Activated naive CD8-positive, alpha-beta T cell treated with anti-CD3 and anti-CD28 coated beads for 36 hours (primary cell): ENCODE data around the gene C2CD4B. TPM values are rescaled to one million over a fixed set of nuclear protein-coding genes. Genes with fewer than 3 reads are reported as not detected.
A peak's percentile ranks its signal among the peaks of the same experiment; 100 is the strongest.

Experiments
- DNase-seq: peaks from one replicate; pipeline ENCODE4 v3.0.0; 2021
- H3K27ac Mint-ChIP-seq: one replicate; pipeline ENCODE4 v1.8.0; 2022; ENCODE audit warnings: mild to moderate bottlenecking, moderate library complexity, mixed read lengths
- H3K27me3 Mint-ChIP-seq: one replicate; pipeline ENCODE4 v1.8.0; 2022; ENCODE audit warnings: mild to moderate bottlenecking, mixed read lengths
- H3K36me3 Mint-ChIP-seq: one replicate; pipeline ENCODE4 v1.8.0; 2021; ENCODE audit warnings: mild to moderate bottlenecking, mixed read lengths
- H3K4me1 Mint-ChIP-seq: one replicate; pipeline ENCODE4 v1.8.0; 2021; ENCODE audit warnings: mixed read lengths
- H3K4me3 Mint-ChIP-seq: one replicate; pipeline ENCODE4 v1.8.0; 2022; ENCODE audit warnings: mild to moderate bottlenecking, moderate library complexity, mixed read lengths
- H3K9me3 Mint-ChIP-seq: one replicate; pipeline ENCODE4 v1.8.0; 2022; ENCODE audit warnings: mixed read lengths
- total RNA-seq, 2 experiments: library from RNA; stranded (reverse); gene quantifications; one replicate each; pipeline ENCODE4 v1.2.3, GENCODE V29; 2021

The C2CD4B gene
- total RNA-seq, 2 experiments from 2014 or later = not detected

- Mint-ChIP-seq H3K9me3 (no peaks in the 10 kb centered on the region), H3K27me3 (peaks cover 24% of the 10 kb centered on the region), H3K36me3 (no peaks in the 10 kb centered on the region)
Observed at GRCh38 chr15:62136911-62137865, 27.9 kb downstream of the C2CD4B start.

GRCh38 chr15:62135532-62136134 lies 29.5 kb downstream of the C2CD4B start:
- no peaks in the 10 kb centered on the region for H3K9me3 Mint-ChIP-seq
- DNase-seq = no peak
- H3K4me1 Mint-ChIP-seq = no peaks in the 10 kb centered on the region
- no peak overlapping the region for H3K27ac Mint-ChIP-seq
- peaks cover 18% of the 10 kb centered on the region for H3K27me3 Mint-ChIP-seq
- no peaks in the 10 kb centered on the region for H3K36me3 Mint-ChIP-seq
- no peak overlapping the region for H3K4me3 Mint-ChIP-seq

More at GRCh38 chr15:62136911-62137865, 27.9 kb downstream of the C2CD4B start:
- no peaks in the 10 kb centered on the region for H3K4me1 Mint-ChIP-seq
- no peak overlapping the region for H3K4me3 Mint-ChIP-seq
- no peak overlapping the region for H3K27ac Mint-ChIP-seq
- DNase-seq = no peak

- Mint-ChIP-seq H3K27me3 (peaks cover 12% of the 10 kb centered on the region), H3K4me3 (no peak overlapping the region), H3K36me3 (no peaks in the 10 kb centered on the region), H3K27ac (no peak overlapping the region), H3K4me1 (peaks cover 10% of the 10 kb centered on the region), H3K9me3 (peaks cover 2% of the 10 kb centered on the region)
- DNase-seq = no peak
Observed at GRCh38 chr15:62133141-62133540, 31.9 kb downstream of the C2CD4B start.

- no peak overlapping the region for H3K27ac Mint-ChIP-seq
- H3K4me1 Mint-ChIP-seq = peaks cover 23% of the 10 kb centered on the region
- no peak for DNase-seq
- H3K27me3 Mint-ChIP-seq = no peaks in the 10 kb centered on the region
- no peak overlapping the region for H3K4me3 Mint-ChIP-seq
- H3K9me3 Mint-ChIP-seq = peaks cover 7% of the 10 kb centered on the region
- no peaks in the 10 kb centered on the region for H3K36me3 Mint-ChIP-seq
Observed at GRCh38 chr15:62128916-62129315, 36.2 kb downstream of the C2CD4B start.

- Mint-ChIP-seq H3K27ac (no peak overlapping the region), H3K4me3 (no peak overlapping the region), H3K36me3 (no peaks in the 10 kb centered on the region), H3K9me3 (peaks cover 10% of the 10 kb centered on the region), H3K4me1 (peaks cover 26% of the 10 kb centered on the region), H3K27me3 (no peaks in the 10 kb centered on the region)
- no peak for DNase-seq
Observed at GRCh38 chr15:62126364-62126763, 38.7 kb downstream of the C2CD4B start.

- DNase-seq = no peak
- peaks cover 10% of the 10 kb centered on the region for H3K9me3 Mint-ChIP-seq
- H3K27me3 Mint-ChIP-seq = no peaks in the 10 kb centered on the region
- H3K36me3 Mint-ChIP-seq = no peaks in the 10 kb centered on the region
- no peak overlapping the region for H3K4me3 Mint-ChIP-seq
- H3K27ac Mint-ChIP-seq = no peak overlapping the region
- H3K4me1 Mint-ChIP-seq = peaks cover 26% of the 10 kb centered on the region
Observed at GRCh38 chr15:62125773-62126172, 39.3 kb downstream of the C2CD4B start.

- H3K9me3 Mint-ChIP-seq = peaks cover 10% of the 10 kb centered on the region
- H3K36me3 Mint-ChIP-seq = peaks cover under 1% of the 10 kb centered on the region
- no peak overlapping the region for H3K27ac Mint-ChIP-seq
- no peaks in the 10 kb centered on the region for H3K27me3 Mint-ChIP-seq
- H3K4me3 Mint-ChIP-seq = no peak overlapping the region
- peaks cover 32% of the 10 kb centered on the region for H3K4me1 Mint-ChIP-seq
- DNase-seq = no peak
Observed at GRCh38 chr15:62124973-62125303, 40.1 kb downstream of the C2CD4B start.

- Mint-ChIP-seq H3K27ac (no peak overlapping the region), H3K4me1 (peaks cover 38% of the 10 kb centered on the region), H3K4me3 (no peak overlapping the region)
Observed at GRCh38 chr15:62124176-62124972, 40.7 kb downstream of the C2CD4B start.

GRCh38 chr15:62122249-62122648 lies 42.8 kb downstream of the C2CD4B start:
- no peak overlapping the region for H3K27ac Mint-ChIP-seq
- peaks cover 2% of the 10 kb centered on the region for H3K36me3 Mint-ChIP-seq
- H3K4me1 Mint-ChIP-seq = peaks cover 39% of the 10 kb centered on the region
- no peak for DNase-seq
- H3K9me3 Mint-ChIP-seq = peaks cover 10% of the 10 kb centered on the region
- no peak overlapping the region for H3K4me3 Mint-ChIP-seq
- no peaks in the 10 kb centered on the region for H3K27me3 Mint-ChIP-seq

More at GRCh38 chr15:62124176-62124972, 40.7 kb downstream of the C2CD4B start:
- H3K36me3 Mint-ChIP-seq = peaks cover 2% of the 10 kb centered on the region
- no peak for DNase-seq
- H3K27me3 Mint-ChIP-seq = no peaks in the 10 kb centered on the region
- H3K9me3 Mint-ChIP-seq = peaks cover 10% of the 10 kb centered on the region

- no peak overlapping the region for H3K27ac Mint-ChIP-seq
- H3K4me1 Mint-ChIP-seq = peaks cover 39% of the 10 kb centered on the region
- no peak overlapping the region for H3K4me3 Mint-ChIP-seq
- peaks cover 2% of the 10 kb centered on the region for H3K36me3 Mint-ChIP-seq
- H3K27me3 Mint-ChIP-seq = no peaks in the 10 kb centered on the region
- DNase-seq = no peak
- peaks cover 9% of the 10 kb centered on the region for H3K9me3 Mint-ChIP-seq
Observed at GRCh38 chr15:62121273-62122015, 43.6 kb downstream of the C2CD4B start.

GRCh38 chr15:62120776-62121175 lies 44.3 kb downstream of the C2CD4B start:
- peaks cover 39% of the 10 kb centered on the region for H3K4me1 Mint-ChIP-seq
- no peak overlapping the region for H3K4me3 Mint-ChIP-seq
- H3K9me3 Mint-ChIP-seq = peaks cover 4% of the 10 kb centered on the region
- peak overlapping the region; percentile 42 for H3K27ac Mint-ChIP-seq
- peaks cover 2% of the 10 kb centered on the region for H3K36me3 Mint-ChIP-seq
- no peaks in the 10 kb centered on the region for H3K27me3 Mint-ChIP-seq
- no peak for DNase-seq

- Mint-ChIP-seq H3K36me3 (peaks cover 2% of the 10 kb centered on the region), H3K9me3 (peaks cover 4% of the 10 kb centered on the region), H3K27me3 (no peaks in the 10 kb centered on the region), H3K4me3 (no peak overlapping the region), H3K4me1 (peaks cover 34% of the 10 kb centered on the region), H3K27ac (peak overlapping the region; percentile 85)
- no peak for DNase-seq
Observed at GRCh38 chr15:62119874-62120273, 45.2 kb downstream of the C2CD4B start.

GRCh38 chr15:62119227-62119864 lies 45.7 kb downstream of the C2CD4B start:
- no peaks in the 10 kb centered on the region for H3K27me3 Mint-ChIP-seq
- H3K4me3 Mint-ChIP-seq = peak overlapping the region; percentile 29
- peak overlapping the region; percentile 85 for H3K27ac Mint-ChIP-seq

More at GRCh38 chr15:62119227-62119864, 45.7 kb downstream of the C2CD4B start:
- peaks cover 2% of the 10 kb centered on the region for H3K36me3 Mint-ChIP-seq
- H3K9me3 Mint-ChIP-seq = peaks cover 4% of the 10 kb centered on the region
- peak; percentile 15 for DNase-seq
- peaks cover 30% of the 10 kb centered on the region for H3K4me1 Mint-ChIP-seq
